Stomach (tissue), 4 donors: ENCODE measurements around the gene POMT1.

Source experiments
- EP300 ChIP-seq: sonication (generic); formaldehyde crosslinking; IDR thresholded peaks from one replicate; pipeline ENCODE4 v1.6.1; 2017; ENCODE audit warnings: antibody characterized with exemption
- POLR2A ChIP-seq, 4 donors: fragments of 450-650 bp; IDR thresholded peaks; one replicate each; pipeline ENCODE4 v1.6.1; 2016; ENCODE audit warnings: antibody characterized with exemption in 4 of 4, control low read depth in 2 of 4, mild to moderate bottlenecking in 1 of 4, moderate library complexity in 1 of 4
- POLR2AphosphoS5 ChIP-seq, 3 donors: sonication (generic); formaldehyde crosslinking; IDR thresholded peaks; one replicate each; pipeline ENCODE4 v1.6.1; 2016; ENCODE audit warnings: antibody characterized with exemption in 3 of 3
- TF ChIP-seq, protein P1 (sequence below), 7 experiments: fragments of 450-650 bp in 4 of 7; fragments of 200-600 bp in 3 of 7; sonication (generic) in 3 of 7; IDR thresholded peaks; one replicate each; pipeline ENCODE4 v1.5.1; 2016 to 2019; ENCODE audit warnings: antibody characterized with exemption in 7 of 7, control low read depth in 2 of 7, mild to moderate bottlenecking in 1 of 7

DNA sequence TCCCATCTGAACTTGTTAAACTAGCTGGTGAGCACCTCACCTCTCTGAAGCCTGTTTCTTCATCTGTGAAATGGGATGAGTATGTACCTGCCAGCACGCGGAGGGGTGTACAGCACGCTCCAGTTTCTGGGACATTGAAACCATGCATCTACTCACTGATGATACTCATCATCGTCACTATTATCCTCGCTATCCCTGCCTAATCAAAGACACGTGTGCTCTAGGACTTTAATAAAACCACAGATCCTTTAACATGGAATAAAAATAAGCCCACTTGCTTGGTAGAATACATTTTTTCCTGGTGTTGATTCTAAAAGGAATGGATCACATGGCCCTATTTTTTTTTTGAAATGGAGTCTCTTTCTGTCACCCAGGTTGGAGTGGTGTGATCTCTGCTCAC is 37.3 kb upstream of the POMT1 start:
- no peak for TF ChIP-seq EP300
- no peak for TF ChIP-seq POLR2A (IDR thresholded peaks at IDR 0.05)
- TF ChIP-seq, protein P1, sequence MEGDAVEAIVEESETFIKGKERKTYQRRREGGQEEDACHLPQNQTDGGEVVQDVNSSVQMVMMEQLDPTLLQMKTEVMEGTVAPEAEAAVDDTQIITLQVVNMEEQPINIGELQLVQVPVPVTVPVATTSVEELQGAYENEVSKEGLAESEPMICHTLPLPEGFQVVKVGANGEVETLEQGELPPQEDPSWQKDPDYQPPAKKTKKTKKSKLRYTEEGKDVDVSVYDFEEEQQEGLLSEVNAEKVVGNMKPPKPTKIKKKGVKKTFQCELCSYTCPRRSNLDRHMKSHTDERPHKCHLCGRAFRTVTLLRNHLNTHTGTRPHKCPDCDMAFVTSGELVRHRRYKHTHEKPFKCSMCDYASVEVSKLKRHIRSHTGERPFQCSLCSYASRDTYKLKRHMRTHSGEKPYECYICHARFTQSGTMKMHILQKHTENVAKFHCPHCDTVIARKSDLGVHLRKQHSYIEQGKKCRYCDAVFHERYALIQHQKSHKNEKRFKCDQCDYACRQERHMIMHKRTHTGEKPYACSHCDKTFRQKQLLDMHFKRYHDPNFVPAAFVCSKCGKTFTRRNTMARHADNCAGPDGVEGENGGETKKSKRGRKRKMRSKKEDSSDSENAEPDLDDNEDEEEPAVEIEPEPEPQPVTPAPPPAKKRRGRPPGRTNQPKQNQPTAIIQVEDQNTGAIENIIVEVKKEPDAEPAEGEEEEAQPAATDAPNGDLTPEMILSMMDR (IDR thresholded peaks at IDR 0.05), result no peak
- TF ChIP-seq POLR2AphosphoS5 (IDR thresholded peaks at IDR 0.05), result no peak
